BLaER1 (cell line): ENCODE measurements around the gene CDH13.

Experiments
- H3K27ac ChIP-seq: shearing (Covaris generic); formaldehyde crosslinking; 2 replicates; pipeline ENCODE4 v1.8.1; 2022
- H3K27me3 ChIP-seq: shearing (Covaris generic); formaldehyde crosslinking; 2 replicates; pipeline ENCODE4 v1.8.1; 2022
- H3K36me3 ChIP-seq: shearing (Covaris generic); formaldehyde crosslinking; 2 replicates; pipeline ENCODE4 v1.8.1; 2022
- H3K4me1 ChIP-seq: shearing (Covaris generic); formaldehyde crosslinking; 2 replicates; pipeline ENCODE4 v1.8.1; 2022
- H3K4me2 ChIP-seq: shearing (Covaris generic); formaldehyde crosslinking; 2 replicates; pipeline ENCODE4 v1.8.1; 2022
- H3K4me3 ChIP-seq: shearing (Covaris generic); formaldehyde crosslinking; 2 replicates; pipeline ENCODE4 v1.8.1; 2022
- H3K9ac ChIP-seq: shearing (Covaris generic); formaldehyde crosslinking; 2 replicates; pipeline ENCODE4 v1.8.1; 2022
- H3K9me3 ChIP-seq: shearing (Covaris generic); formaldehyde crosslinking; 2 replicates; pipeline ENCODE4 v1.8.1; 2022
- H4K20me1 ChIP-seq: shearing (Covaris generic); formaldehyde crosslinking; 2 replicates; pipeline ENCODE4 v1.8.1; 2022
- Cebpa-rat ChIP-seq: shearing (Covaris generic); IDR thresholded peaks from 2 replicates; pipeline ENCODE4 v1.8.1; 2022

The CDH13 gene

GRCh38 chr16:83843657-83844056, 1216.9 kb downstream of the CDH13 start:
- Histone ChIP-seq H3K9me3 (peaks cover 4% of the 10 kb centered on the region; the same call in 1 of the 2 replicates), H4K20me1 (no peaks in the 10 kb centered on the region), H3K9ac (no peak overlapping the region), H3K36me3 (no peaks in the 10 kb centered on the region), H3K4me1 (peaks cover 19% of the 10 kb centered on the region), H3K27ac (no peak overlapping the region), H3K4me2 (peak overlapping the region; percentile 52), H3K4me3 (no peak overlapping the region), H3K27me3 (no peaks in the 10 kb centered on the region)
- TF ChIP-seq Cebpa-rat = no peak

GRCh38 chr16:83845263-83845662, 1218.5 kb downstream of the CDH13 start:
- no peak for TF ChIP-seq Cebpa-rat
- Histone ChIP-seq H3K9me3 (peaks cover 4% of the 10 kb centered on the region; the same call in 1 of the 2 replicates), H3K4me1 (peaks cover 19% of the 10 kb centered on the region)

GRCh38 chr16:83847371-83848225, 1220.8 kb downstream of the CDH13 start:
- no peaks in the 10 kb centered on the region for H3K27me3 ChIP-seq
- no peak overlapping the region for H3K27ac ChIP-seq
- no peaks in the 10 kb centered on the region for H4K20me1 ChIP-seq
- 0 out of 2 replicates have a peak, but pooled peaks cover 4% of the 10 kb centered on the region for H3K9me3 ChIP-seq
- no peaks in the 10 kb centered on the region for H3K36me3 ChIP-seq
- peaks cover 23% of the 10 kb centered on the region for H3K4me1 ChIP-seq
- no peak overlapping the region for H3K9ac ChIP-seq
- no peak overlapping the region for H3K4me3 ChIP-seq
- TF ChIP-seq Cebpa-rat = no peak
- no peak overlapping the region for H3K4me2 ChIP-seq

More at GRCh38 chr16:83845263-83845662, 1218.5 kb downstream of the CDH13 start:
- Histone ChIP-seq H3K4me2 (no peak overlapping the region), H4K20me1 (no peaks in the 10 kb centered on the region), H3K36me3 (no peaks in the 10 kb centered on the region), H3K4me3 (no peak overlapping the region), H3K27ac (no peak overlapping the region), H3K27me3 (no peaks in the 10 kb centered on the region), H3K9ac (no peak overlapping the region)

GRCh38 chr16:83849421-83849820, 1222.7 kb downstream of the CDH13 start:
- no peaks in the 10 kb centered on the region for H3K36me3 ChIP-seq
- H3K9me3 ChIP-seq = 0 out of 2 replicates have a peak, but pooled peaks cover 4% of the 10 kb centered on the region
- no peak overlapping the region for H3K4me3 ChIP-seq
- H3K4me2 ChIP-seq = no peak overlapping the region
- H3K27ac ChIP-seq = no peak overlapping the region
- TF ChIP-seq Cebpa-rat = no peak
- no peak overlapping the region for H3K9ac ChIP-seq
- no peaks in the 10 kb centered on the region for H3K27me3 ChIP-seq
- peaks cover 13% of the 10 kb centered on the region for H3K4me1 ChIP-seq
- no peaks in the 10 kb centered on the region for H4K20me1 ChIP-seq
